DND-41 (cell line): ENCODE data around the gene SERTAD1.

Experiments
- ATAC-seq: fragments of 200-7000 bp; cut with Tn5 transposase; 3 replicates; pipeline ENCODE4 v1.9.1; 2021; ENCODE audit warnings: low read depth; ENCODE audit not compliant: insufficient read depth
- DNase-seq: peaks from one replicate; pipeline ENCODE4 v3.0.0-alpha.2; 2020
- H2AFZ ChIP-seq: 2 replicates; pipeline ENCODE4 v1.6.0; 2012; ENCODE audit warnings: low read depth, low read length
- H3K27ac ChIP-seq: 2 replicates; pipeline ENCODE4 v1.5.1; 2012; ENCODE audit warnings: low read length, inconsistent platforms
- H3K27me3 ChIP-seq: fragments of 200-600 bp; sonication (generic); 2 replicates; pipeline ENCODE4 v1.6.0; 2012; ENCODE audit warnings: low read length, mild to moderate bottlenecking, inconsistent platforms; ENCODE audit not compliant: insufficient read depth, poor library complexity
- H3K36me3 ChIP-seq: 2 replicates; pipeline ENCODE4 v1.5.1; 2012; ENCODE audit warnings: low read length, inconsistent platforms; ENCODE audit not compliant: insufficient read depth
- H3K4me1 ChIP-seq: 2 replicates; pipeline ENCODE4 v1.5.1; 2012; ENCODE audit warnings: mild to moderate bottlenecking, low read length; ENCODE audit not compliant: insufficient read depth
- H3K4me2 ChIP-seq: 2 replicates; pipeline ENCODE4 v1.6.0; 2012; ENCODE audit warnings: mild to moderate bottlenecking, moderate library complexity, low read length, inconsistent platforms; ENCODE audit not compliant: insufficient read depth
- H3K4me3 ChIP-seq, 2 experiments: fragments of 200-600 bp in 1 of 2; shearing (Covaris generic) in 1 of 2; 2 replicates each; pipeline ENCODE4 v1.5.1; 2012 to 2016; ENCODE audit warnings: inconsistent platforms in 2 of 2, low read length in 2 of 2, mild to moderate bottlenecking in 2 of 2, low read depth in 1 of 2, moderate library complexity in 1 of 2
- H3K79me2 ChIP-seq: 2 replicates; pipeline ENCODE4 v1.6.0; 2012; ENCODE audit warnings: low read length, inconsistent platforms; ENCODE audit not compliant: insufficient read depth
- H3K9ac ChIP-seq: 2 replicates; pipeline ENCODE4 v1.6.0; 2012; ENCODE audit warnings: low read depth, mild to moderate bottlenecking, inconsistent platforms, low read length, moderate library complexity
- H3K9me3 ChIP-seq: 2 replicates; pipeline ENCODE4 v1.5.1; 2012; ENCODE audit warnings: low read length, moderate library complexity, mild to moderate bottlenecking, inconsistent platforms; ENCODE audit not compliant: insufficient read depth, severe bottlenecking
- H4K20me1 ChIP-seq: 2 replicates; pipeline ENCODE4 v1.6.0; 2012; ENCODE audit warnings: low read length; ENCODE audit not compliant: insufficient read depth
- CTCF ChIP-seq: IDR thresholded peaks from 2 replicates; pipeline ENCODE4 v1.5.1; 2012; ENCODE audit warnings: borderline replicate concordance, low read length, moderate library complexity, mild to moderate bottlenecking; ENCODE audit not compliant: poor library complexity, severe bottlenecking; ENCODE audit errors: extremely low read depth
- EZH2 ChIP-seq: IDR thresholded peaks from 3 replicates; pipeline ENCODE4 v1.6.1; 2012; ENCODE audit warnings: borderline replicate concordance, low read depth, mild to moderate bottlenecking, moderate library complexity, low read length, inconsistent platforms; ENCODE audit not compliant: severe bottlenecking

Gene SERTAD1

GRCh38 chr19:40446263-40446784, 20.5 kb upstream of the SERTAD1 start:
- no peak overlapping the region for H2AFZ ChIP-seq
- no peak for ATAC-seq
- H3K27me3 ChIP-seq = no peaks in the 10 kb centered on the region
- peaks cover 18% of the 10 kb centered on the region for H3K4me1 ChIP-seq
- H4K20me1 ChIP-seq = no peaks in the 10 kb centered on the region
- H3K79me2 ChIP-seq = peaks cover 20% of the 10 kb centered on the region
- H3K9me3 ChIP-seq = no peaks in the 10 kb centered on the region
- H3K36me3 ChIP-seq = peaks cover 7% of the 10 kb centered on the region
- TF ChIP-seq CTCF (no peak), EZH2 (no peak)
- H3K27ac ChIP-seq = no peak overlapping the region
- H3K9ac ChIP-seq = no peak overlapping the region
- H3K4me2 ChIP-seq = no peak overlapping the region
- no peak overlapping the region for H3K4me3 ChIP-seq
- no peak for DNase-seq

GRCh38 chr19:40445780-40446262, 20.0 kb upstream of the SERTAD1 start:
- Histone ChIP-seq H3K4me3 (no peak overlapping the region), H2AFZ (peak overlapping the region; percentile 12)

GRCh38 chr19:40444825-40445312, 19.1 kb upstream of the SERTAD1 start:
- peaks cover 18% of the 10 kb centered on the region for H3K4me1 ChIP-seq
- peaks cover 13% of the 10 kb centered on the region for H3K36me3 ChIP-seq
- TF ChIP-seq EZH2 (no peak), CTCF (peak; percentile 69)
- DNase-seq (no peak), ATAC-seq (no peak)
- peaks cover 20% of the 10 kb centered on the region for H3K79me2 ChIP-seq
- no peaks in the 10 kb centered on the region for H3K9me3 ChIP-seq
- H3K9ac ChIP-seq = peak overlapping the region; percentile 66
- peak overlapping the region; percentile 70 for H3K27ac ChIP-seq
- H4K20me1 ChIP-seq = no peaks in the 10 kb centered on the region
- peak overlapping the region; percentile 61 to 76; a peak in 3 of 4 replicates for H3K4me3 ChIP-seq
- H3K27me3 ChIP-seq = no peaks in the 10 kb centered on the region
- peak overlapping the region; percentile 77 for H3K4me2 ChIP-seq
- peak overlapping the region; percentile 86 for H2AFZ ChIP-seq

More at GRCh38 chr19:40445780-40446262, 20.0 kb upstream of the SERTAD1 start:
- H3K36me3 ChIP-seq = peaks cover 12% of the 10 kb centered on the region
- H3K4me2 ChIP-seq = no peak overlapping the region
- no peak for DNase-seq
- no peak for ATAC-seq
- peaks cover 20% of the 10 kb centered on the region for H3K79me2 ChIP-seq
- no peak overlapping the region for H3K9ac ChIP-seq
- H3K27me3 ChIP-seq = no peaks in the 10 kb centered on the region
- TF ChIP-seq EZH2 (no peak), CTCF (no peak)
- H4K20me1 ChIP-seq = no peaks in the 10 kb centered on the region
- H3K4me1 ChIP-seq = peaks cover 18% of the 10 kb centered on the region
- H3K27ac ChIP-seq = no peak overlapping the region
- no peaks in the 10 kb centered on the region for H3K9me3 ChIP-seq
